Activated CD4-positive, alpha-beta T cell treated with anti-CD3 and anti-CD28 coated beads for 1 hour (primary cell): ENCODE measurements around the gene PPEF1.

Experiments
- DNase-seq: peaks from one replicate; pipeline ENCODE4 v3.0.0-alpha.2; 2020

PPEF1 gene, protein sequence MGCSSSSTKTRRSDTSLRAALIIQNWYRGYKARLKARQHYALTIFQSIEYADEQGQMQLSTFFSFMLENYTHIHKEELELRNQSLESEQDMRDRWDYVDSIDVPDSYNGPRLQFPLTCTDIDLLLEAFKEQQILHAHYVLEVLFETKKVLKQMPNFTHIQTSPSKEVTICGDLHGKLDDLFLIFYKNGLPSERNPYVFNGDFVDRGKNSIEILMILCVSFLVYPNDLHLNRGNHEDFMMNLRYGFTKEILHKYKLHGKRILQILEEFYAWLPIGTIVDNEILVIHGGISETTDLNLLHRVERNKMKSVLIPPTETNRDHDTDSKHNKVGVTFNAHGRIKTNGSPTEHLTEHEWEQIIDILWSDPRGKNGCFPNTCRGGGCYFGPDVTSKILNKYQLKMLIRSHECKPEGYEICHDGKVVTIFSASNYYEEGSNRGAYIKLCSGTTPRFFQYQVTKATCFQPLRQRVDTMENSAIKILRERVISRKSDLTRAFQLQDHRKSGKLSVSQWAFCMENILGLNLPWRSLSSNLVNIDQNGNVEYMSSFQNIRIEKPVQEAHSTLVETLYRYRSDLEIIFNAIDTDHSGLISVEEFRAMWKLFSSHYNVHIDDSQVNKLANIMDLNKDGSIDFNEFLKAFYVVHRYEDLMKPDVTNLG

DNA sequence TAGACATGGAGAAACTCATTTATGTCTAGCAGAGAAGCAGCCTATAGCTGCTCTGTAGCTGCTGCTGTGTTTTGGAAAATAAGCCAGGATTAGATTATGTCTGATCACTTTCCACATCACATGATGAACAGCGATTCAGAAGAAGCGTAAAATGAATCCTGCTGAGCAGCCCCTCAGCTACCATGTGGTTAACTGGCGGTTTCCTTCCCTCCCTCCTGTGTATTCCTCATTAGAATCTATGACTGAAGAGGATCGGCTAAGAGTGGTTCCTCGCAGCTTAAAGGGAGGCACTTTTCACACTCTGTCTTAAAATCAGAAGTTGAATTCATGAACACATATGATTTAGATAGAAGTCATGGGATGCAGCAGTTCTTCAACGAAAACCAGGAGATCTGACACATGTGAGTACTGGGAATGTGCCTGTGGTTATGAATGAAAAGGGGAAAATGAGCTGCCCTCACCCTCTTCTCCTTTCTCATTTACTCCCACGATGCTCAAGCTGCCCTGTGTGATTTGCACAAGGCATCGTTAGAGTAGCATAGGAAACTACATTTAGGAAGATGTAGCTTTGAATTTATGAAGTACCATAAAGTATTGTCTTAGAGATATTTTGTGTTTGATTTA lies at the start of gene PPEF1:
TSS of gene PPEF1 (plus strand) at position 220 of the 624 bp plus-strand sequence. CDS start at position 356, 136 bp downstream.
- DNase-seq = no peak

DNA sequence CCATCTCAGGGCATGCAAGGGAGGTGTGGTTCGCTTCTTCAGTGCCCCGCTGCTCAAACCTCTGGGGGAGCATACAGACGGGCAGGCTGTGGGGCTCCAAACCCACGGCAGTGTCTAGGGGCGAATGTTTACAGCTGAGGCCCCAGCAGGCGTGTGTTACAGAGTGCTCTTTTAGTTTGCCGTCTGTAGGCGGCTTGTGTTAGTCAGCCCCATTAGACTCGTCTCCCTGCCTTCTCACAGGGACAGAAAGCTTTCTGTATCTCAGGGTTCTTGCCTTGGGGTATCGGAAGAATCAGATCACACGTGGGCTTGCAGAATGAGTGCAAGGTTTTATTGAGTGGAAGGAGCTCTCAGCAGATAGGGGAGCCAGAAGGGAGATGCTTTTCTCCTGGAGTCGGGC lies 46.2 kb upstream of the PPEF1 start:
- no peak for DNase-seq

DNA sequence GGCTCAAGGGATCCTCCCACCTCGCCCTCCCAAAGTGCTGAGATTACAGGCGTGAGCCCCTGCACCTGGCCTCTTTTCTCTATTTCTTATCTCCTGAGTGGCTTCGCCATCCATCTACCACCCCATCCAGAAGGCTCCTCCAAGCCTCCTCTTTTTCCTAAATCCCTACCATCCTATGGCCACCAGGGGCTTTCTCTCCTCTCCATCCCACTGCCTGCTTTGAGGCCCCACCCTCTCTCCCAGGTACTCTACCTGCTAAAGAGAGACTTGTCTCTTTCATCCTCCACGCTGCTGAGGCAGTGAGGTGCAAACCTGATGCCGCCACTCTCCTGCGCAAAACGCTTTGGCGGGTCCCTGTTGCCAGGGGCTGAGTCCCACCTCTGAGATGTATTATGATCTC lies 42.5 kb upstream of the PPEF1 start:
- no peak for DNase-seq

DNA sequence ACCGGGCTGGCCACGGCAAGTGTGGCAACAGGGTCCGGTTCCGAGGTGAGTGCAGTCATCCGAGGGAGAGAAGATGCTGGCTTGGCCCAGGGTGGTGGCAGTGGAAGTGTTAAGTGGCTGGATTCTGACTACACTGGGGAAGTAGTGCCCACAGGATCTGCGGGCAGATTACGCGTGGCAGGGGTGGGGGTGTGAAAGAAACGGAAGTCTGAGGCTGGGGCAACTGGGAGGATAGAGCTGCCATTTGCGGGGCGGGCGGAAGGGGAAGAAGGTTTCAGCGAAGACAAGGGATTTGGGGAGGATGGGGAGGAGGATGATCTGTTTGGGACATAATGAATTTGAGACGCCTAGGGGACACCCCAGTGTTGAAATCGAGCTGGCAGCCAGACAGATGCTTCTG lies 40.8 kb upstream of the PPEF1 start:
- DNase-seq = no peak

DNA sequence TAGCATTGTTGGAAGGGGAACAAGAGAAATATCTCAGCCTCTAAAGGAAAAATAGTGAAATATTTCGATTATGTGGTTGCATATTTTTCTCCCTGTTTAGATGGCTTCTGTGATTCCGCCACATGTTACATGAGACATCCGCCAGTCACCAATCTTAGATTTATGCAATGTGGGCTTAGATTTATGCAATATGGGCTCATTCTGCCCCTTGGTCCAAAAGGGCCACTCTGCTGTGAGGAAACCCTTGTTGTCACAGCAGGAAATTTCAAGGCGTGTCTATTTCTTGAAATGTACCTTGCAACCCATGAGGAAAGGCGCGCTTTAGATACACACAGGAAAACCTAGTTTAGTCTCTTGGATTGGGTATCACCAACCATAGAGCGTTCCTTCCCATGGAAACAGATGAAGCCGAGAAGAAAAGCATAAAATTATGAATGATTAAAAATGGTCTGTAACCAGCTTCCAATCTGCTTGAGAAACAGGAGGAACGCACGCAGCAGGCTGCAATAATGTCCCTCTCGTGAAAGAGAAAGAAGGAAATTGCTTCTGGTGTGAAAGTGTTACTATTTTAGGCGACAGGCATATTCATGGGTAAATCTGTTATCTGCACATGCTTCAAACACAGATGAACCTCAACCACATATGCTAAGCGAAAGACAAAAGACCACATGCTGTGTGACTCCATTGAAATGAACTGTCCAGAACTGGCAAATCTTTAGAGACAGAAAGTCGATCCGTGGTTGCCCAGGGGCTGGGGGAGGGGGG lies 39.2 kb upstream of the PPEF1 start:
- no peak for DNase-seq

DNA sequence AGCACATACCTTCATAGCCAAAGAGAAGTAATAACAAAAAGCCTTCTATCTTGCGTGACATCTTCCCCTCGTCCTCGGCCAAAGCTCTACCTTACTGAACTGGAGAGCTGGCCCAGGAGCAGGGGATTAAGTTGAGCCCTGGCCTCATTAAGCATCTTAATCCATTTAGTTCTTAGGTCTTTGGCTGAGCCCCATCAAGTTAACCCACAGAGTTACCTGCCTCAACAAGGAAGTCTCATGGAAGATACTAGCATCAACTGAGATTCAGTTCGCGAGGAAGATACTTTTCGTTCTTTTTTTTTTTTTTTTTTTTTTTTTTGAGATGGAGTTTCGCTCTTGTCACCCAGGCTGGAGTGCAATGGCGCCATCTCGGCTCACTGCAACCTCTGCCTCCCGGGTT lies 35.4 kb upstream of the PPEF1 start, which contains the start of gene RS1:
TSS of gene RS1 (minus strand) at position 101 of the 400 bp plus-strand sequence. CDS start at position 61, 40 bp downstream.
- DNase-seq = no peak

DNA sequence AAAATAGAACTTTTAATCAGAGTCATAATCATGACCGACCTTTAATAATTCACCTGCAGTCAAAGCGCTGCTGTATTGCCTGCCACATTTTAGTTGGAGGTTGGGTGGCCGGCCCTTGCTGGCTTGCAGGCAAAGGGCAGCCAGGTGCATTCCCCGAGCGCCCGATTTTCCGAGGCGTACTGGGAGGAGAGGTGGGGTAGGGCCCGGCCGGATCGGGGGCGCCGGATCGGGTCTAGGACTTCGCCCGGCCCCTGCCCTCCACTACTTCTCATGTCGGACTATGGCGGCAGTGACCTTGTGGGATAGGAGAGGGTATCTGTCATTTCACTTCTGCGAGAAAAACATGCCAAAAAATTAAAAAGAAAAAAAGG lies 33.0 kb upstream of the PPEF1 start:
- peak; percentile 8 for DNase-seq

DNA sequence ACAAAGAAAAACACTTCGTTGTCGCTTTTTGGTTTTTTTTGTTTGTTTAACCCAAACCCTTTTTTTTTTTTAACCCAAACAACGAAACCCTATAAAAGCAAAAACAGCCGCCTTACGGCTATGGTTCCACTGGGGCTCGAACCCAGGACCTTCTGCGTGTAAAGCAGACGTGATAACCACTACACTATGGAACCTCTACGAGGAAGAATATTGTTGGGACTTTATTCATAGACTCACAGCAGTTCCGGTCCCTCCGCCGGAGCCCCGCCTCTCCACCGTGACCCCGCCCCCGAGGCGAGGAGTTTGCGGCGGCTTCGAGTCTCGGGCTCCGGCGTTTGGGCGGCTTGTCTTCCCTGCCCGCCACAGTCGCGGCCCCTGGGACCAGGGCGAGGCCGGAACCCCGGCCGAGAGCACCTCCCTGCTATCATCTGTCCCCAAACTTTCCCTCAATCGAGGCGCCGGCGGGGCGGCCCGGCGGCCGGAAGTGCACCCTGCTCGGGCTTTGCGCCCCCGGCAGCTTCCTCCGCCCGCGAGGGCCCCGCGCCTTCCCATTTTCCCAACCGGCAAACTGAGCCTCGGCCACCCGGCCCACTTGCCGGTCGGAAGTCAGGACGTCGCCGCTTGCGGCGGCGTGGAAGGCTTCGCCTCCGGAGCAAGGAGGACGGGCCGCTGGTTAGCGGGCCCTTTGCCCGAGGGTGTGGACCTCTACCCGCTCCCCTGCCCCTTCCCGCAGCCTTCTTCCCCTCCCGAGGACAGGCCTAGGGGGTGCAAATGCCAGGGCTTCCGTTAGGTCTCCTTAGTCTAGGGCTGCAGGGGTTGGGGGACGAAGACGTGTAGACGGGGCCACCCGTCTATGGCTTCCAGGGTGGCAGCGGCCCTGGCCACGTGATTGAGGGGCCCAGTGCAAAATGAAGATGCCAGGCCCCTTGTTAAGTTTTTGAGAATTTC lies 32.4 kb upstream of the PPEF1 start:
- DNase-seq = peak; percentile 66

DNA sequence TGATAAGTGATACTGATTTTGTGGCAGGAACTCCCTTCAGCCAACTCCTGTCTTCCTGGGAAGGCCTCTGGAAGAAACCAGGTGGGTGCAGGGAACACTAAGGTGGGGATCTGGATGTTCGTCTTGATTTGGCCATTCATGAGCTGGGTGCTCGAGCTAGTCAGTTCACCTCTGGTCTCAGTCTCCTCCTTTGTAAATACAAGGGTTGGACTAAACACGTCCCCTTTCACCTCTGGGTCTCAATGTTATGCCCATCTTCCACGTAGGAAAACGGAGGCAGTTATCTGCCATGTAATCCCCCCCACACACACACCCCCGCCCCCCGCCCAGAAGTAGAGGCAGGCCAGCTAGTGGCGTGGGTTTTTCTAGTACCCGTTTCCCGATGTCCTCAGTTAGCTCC lies 31.4 kb upstream of the PPEF1 start:
- no peak for DNase-seq

DNA sequence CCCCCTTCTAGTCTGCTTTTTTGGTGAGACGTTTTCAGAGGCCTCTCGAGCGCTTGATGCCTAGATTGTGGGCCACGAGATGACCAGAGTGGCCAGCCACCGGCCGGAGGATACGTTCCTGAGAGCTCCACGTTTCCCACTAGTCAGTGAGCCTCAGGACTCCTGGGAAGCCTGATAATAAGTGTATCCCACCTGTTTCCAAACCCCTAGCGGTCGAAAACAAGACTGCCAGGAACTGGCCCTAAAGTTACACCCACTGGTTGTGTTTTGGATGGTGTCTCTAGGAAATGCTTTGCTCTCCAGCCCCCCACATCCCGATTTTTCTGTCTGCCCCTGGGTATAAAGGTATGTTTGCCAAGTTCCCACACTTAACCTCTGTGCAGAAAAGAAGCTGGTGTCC lies 31.0 kb upstream of the PPEF1 start:
- no peak for DNase-seq

DNA sequence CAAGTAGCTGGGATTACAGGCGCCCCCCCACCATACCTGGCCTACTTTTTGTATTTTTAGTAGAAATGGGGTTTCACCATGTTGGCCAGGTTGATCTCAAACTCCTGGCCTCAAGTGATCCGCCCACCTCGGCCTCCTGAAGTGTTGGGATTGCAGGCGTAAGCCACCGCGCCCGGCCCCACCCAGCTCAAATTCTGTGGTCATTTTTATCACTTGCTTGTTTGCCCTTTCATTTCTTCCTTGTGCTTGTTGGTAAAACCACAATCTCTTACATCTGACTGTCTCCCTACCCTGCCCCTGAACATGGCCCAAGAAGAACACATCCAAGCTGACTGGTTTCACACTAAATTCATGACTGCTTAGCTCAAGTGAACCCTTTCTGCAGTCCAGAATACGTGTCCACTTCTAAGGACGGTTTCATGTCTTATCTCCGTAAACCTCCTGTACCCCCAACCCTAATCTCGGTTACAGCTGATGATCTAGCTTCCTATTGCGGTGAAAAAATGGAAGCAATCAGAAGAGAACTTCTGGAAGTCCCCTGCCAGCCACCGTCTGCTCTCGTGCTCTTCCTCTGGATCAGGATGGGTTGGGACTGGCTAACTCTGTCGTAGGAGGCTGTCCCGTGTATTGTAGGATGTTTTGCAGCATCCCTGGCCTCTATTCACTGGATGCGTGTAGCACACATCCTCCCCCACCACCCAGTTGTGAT lies 30.1 kb upstream of the PPEF1 start:
- no peak for DNase-seq

DNA sequence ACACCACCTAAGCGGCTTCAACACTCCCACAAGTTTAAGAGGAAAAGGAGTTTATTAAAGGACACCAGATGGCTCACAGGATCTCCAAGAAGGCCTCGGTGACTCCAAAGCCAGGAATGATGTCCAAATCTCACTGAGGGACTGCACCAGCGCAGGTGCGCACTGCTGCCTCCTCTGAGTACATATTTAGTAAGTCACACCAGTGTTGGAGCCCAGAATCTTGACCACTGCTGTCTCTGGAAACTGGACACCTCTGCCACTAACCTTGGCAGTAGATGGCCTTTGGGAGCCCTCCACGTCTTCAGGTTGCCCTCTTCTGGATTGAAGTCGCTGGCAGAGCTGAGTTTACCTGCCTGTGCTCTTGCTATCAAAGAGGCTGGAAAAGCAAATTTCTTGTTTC lies 25.4 kb upstream of the PPEF1 start:
- no peak for DNase-seq

DNA sequence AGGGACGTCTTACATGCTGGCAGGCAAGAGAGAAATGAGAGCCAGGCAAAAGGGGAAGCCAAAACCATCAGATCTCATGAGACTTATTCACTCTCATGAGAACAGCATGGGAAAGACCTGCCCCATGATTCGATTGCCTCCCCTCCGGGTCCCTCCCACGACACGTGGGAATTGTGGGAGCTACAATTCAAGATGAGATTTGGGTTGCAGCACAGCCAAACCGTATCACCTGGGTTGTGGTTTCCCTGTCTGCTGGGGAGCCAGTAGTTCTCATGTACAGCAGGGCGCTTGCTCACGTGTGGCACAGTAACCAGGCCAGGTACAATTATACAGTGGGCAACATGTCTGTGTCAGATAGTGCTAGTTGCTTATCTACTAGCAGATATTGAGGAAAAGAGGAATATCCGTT lies 24.5 kb upstream of the PPEF1 start:
- DNase-seq = no peak

DNA sequence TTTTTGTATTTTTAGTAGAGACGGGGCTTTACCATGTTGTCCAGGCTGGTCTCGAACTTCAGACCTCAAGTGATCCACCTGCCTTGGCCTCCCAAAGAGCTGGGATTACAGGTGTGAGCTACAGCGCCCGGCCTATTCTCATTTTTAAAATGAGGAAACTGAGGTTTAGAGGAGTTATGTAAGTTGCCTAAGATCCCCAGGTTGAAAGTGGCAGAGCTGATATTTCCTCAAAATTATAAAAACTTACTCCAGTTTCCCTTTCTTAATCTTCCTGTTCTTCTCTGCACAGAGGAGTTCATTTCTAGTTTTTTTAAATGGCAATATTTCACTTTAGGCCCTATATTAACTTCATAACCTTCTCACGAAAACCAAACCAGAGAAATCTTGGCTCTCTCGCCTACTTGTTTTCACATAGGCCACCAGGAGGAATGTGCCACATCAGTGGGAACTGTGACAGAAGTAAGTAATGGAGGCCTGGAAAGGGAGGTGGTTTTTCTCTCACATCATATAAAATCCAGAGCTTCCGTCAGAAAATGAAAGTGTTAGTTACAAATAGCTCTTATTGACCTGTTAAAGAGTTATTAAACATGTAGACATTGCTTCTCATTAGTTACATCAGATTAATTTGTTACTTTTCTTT lies 19.5 kb upstream of the PPEF1 start:
- no peak for DNase-seq

DNA sequence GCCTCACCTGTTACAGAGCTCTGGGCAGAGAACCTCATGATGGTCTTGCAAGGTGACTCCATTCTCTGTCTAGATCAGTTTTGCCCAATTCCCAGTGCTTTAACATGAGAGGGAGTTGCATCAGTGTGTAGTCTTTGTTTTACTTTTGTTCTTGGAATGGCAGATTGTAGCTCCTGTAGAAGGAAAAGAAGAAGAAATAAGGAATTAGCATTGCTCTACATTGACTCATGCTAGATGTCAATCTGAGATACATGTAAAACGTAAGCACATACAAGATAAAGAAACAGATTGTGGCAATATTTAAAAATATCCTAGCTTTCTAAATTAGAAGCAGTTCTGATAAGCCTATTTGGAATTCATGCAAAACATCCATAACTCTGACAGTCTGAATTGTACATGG lies 16.0 kb upstream of the PPEF1 start:
- DNase-seq = no peak

DNA sequence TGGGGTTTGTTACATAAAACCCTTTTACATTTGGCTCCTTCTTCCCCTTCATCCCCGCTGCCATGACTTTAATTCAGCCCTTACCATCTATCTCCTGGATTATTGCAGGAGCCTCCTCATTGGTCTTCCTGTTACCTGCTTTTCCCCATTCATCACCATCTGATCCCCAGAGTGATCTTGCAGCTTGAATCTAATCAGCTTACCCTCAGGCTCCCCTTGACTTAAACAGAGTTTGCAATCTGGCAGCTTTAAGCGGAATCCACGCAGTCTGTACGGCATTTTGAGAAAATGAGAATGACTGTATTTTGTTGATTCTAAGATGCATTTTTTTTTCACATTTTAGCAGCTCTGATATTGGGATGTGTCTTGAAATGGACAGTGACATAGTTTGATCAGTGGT lies 14.9 kb upstream of the PPEF1 start:
- DNase-seq = no peak

DNA sequence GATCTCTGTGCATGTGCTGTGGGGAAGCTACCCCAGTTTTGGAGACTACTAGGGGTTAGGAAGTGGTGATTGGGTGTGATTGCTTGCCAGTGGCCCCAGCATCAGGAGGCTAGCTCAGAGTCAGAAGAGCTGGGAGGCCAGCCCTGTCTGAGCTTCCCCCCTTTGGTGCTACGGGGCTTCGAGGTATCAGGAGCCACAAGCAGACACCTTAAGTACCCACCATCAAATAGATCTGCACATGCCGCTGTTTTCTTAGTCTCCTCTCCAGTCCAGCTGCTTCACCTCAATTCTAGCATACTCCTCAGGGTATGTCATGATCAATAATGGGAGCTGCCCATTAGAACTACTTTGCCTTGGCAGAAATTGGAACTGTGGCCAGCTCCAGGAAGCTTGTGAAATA lies 10.8 kb upstream of the PPEF1 start:
- DNase-seq = no peak

DNA sequence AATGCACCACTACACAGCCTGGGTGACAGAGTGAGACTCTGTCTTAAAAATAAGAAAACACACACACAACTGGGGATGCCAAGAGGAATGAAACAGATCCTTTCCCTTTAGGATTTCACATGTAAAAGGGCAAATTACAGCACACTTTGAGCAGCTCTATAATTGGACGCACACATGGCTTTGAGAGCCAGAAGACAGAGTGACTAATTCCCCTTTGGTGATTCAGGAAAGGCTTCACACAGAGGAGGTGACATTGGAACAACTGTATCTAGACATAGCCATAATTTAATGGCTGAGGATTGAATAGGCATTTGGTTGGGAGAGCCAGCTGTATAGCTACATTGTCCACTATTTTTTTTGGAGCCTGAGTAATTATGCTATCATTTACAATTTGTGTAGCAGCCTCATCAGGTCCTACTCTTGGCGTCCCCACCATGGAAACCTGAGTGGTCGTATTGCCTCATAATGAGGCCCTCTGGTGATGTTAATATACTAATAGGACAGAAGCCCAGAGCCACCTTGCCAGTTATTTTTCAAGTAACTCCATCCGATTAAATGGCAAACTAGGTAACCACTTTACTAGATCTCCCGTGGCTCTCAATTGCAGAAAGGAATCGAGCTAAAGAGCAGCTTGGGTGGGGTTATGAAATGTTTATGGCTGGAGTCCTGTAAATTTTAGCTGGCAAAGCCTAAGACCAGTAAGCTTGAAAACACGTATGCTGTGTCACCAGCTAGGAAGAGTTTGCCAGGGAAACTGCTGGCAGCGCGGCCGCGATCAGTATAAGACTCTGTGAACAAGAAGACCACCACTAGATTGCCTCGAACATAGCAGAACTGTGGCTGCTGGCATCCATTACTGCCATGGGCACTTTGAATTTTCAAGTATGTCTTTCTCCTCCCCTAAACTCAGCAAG lies 8.5 kb upstream of the PPEF1 start:
- no peak for DNase-seq

DNA sequence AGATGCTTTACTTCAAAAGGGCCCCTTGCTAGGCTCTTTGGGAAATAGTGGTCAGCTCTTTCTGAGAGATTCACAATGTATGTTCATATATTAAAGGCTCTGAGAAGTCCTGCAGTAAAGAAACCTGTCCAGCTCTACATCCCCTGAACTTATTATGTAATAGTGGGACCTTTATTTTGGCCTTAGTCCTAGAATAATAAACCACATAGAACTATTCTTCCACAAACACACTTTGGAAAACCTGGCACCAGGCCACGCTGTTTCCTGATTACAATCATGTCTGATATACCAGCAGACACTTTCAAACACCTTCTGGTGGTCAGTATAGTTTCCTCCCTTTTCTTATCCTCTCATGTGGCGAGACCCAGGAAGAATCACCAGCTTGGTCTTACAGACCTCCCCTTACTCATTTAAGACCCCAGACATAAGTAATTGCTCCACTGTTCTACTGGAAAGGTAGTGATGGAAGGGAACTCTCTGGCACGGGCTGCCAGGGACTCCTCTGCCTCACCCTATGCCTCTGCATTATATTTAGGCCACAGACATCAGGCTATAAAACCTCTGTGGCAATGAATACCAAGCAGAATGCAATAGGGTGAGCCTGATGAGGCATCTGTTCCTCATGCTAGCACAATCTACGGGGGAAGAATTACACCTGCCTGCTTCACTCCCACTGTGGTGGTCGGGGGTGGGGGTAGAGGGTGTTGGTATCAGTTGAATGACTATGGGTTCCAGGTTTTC lies 5.7 kb upstream of the PPEF1 start:
- no peak for DNase-seq
